KOPT-K1 (cell line): Measurements from ENCODE around the gene DCST2.

Experiments
- H3K27ac ChIP-seq: fragments of 200-600 bp; sonication (generic); 2 replicates; pipeline ENCODE4 v1.5.1; 2016; ENCODE audit warnings: antibody characterized with exemption, mild to moderate bottlenecking, low read depth, low read length; ENCODE audit not compliant: poor library complexity, severe bottlenecking
- H3K36me3 ChIP-seq: fragments of 200-600 bp; sonication (generic); 2 replicates; pipeline ENCODE4 v1.5.1; 2017; ENCODE audit warnings: antibody characterized with exemption, mild to moderate bottlenecking, low read length, moderate library complexity; ENCODE audit not compliant: insufficient read depth
- H3K9me3 ChIP-seq: fragments of 200-600 bp; sonication (generic); 2 replicates; pipeline ENCODE4 v1.5.1; 2017; ENCODE audit warnings: antibody characterized with exemption, low read length, mild to moderate bottlenecking; ENCODE audit not compliant: insufficient read depth, poor library complexity, severe bottlenecking

Gene DCST2

GRCh38 chr1:155030243-155030795, 3.3 kb downstream of the DCST2 start:
- H3K9me3 ChIP-seq, result no peaks in the 10 kb centered on the region
- no peak overlapping the region for H3K27ac ChIP-seq
- no peaks in the 10 kb centered on the region for H3K36me3 ChIP-seq

GRCh38 chr1:155029513-155030242, 3.9 kb downstream of the DCST2 start:
- no peaks in the 10 kb centered on the region for H3K36me3 ChIP-seq
- H3K9me3 ChIP-seq, result no peaks in the 10 kb centered on the region
- no peak overlapping the region for H3K27ac ChIP-seq

GRCh38 chr1:155026588-155026987, 7.0 kb downstream of the DCST2 start:
- Histone ChIP-seq H3K9me3 (no peaks in the 10 kb centered on the region), H3K27ac (no peak overlapping the region), H3K36me3 (no peaks in the 10 kb centered on the region)

GRCh38 chr1:155026154-155026553, 7.4 kb downstream of the DCST2 start:
- no peaks in the 10 kb centered on the region for H3K36me3 ChIP-seq
- H3K27ac ChIP-seq, result no peak overlapping the region
- H3K9me3 ChIP-seq, result no peaks in the 10 kb centered on the region

GRCh38 chr1:155024315-155024714, 9.3 kb downstream of the DCST2 start:
- Histone ChIP-seq H3K27ac (no peak overlapping the region), H3K36me3 (no peaks in the 10 kb centered on the region), H3K9me3 (no peaks in the 10 kb centered on the region)

GRCh38 chr1:155023627-155024026, 10.0 kb downstream of the DCST2 start:
- Histone ChIP-seq H3K9me3 (no peaks in the 10 kb centered on the region), H3K27ac (no peak overlapping the region), H3K36me3 (no peaks in the 10 kb centered on the region)

- H3K9me3 ChIP-seq, result no peaks in the 10 kb centered on the region
- no peaks in the 10 kb centered on the region for H3K36me3 ChIP-seq
- no peak overlapping the region for H3K27ac ChIP-seq
These were observed 10.7 kb downstream of the DCST2 start for GRCh38 chr1:155022927-155023236.

GRCh38 chr1:155022136-155022926, 11.2 kb downstream of the DCST2 start:
- Histone ChIP-seq H3K9me3 (no peaks in the 10 kb centered on the region), H3K27ac (no peak overlapping the region)

GRCh38 chr1:155019377-155020245, 14.0 kb downstream of the DCST2 start:
- no peak overlapping the region for H3K27ac ChIP-seq
- no peaks in the 10 kb centered on the region for H3K9me3 ChIP-seq
- H3K36me3 ChIP-seq, result no peaks in the 10 kb centered on the region

More at GRCh38 chr1:155022136-155022926, 11.2 kb downstream of the DCST2 start:
- no peaks in the 10 kb centered on the region for H3K36me3 ChIP-seq

GRCh38 chr1:155018617-155019348, 14.8 kb downstream of the DCST2 start:
- Histone ChIP-seq H3K9me3 (no peaks in the 10 kb centered on the region), H3K36me3 (no peaks in the 10 kb centered on the region), H3K27ac (no peak overlapping the region)

- Histone ChIP-seq H3K27ac (no peak overlapping the region), H3K9me3 (no peaks in the 10 kb centered on the region), H3K36me3 (no peaks in the 10 kb centered on the region)
These were observed 15.7 kb downstream of the DCST2 start for GRCh38 chr1:155017946-155018316.

- Histone ChIP-seq H3K27ac (no peak overlapping the region), H3K9me3 (no peaks in the 10 kb centered on the region), H3K36me3 (no peaks in the 10 kb centered on the region)
These were observed 16.3 kb downstream of the DCST2 start for GRCh38 chr1:155017041-155017945.

GRCh38 chr1:155016231-155016831, 17.2 kb downstream of the DCST2 start:
- H3K36me3 ChIP-seq, result no peaks in the 10 kb centered on the region
- H3K9me3 ChIP-seq, result no peaks in the 10 kb centered on the region
- H3K27ac ChIP-seq, result no peak overlapping the region
